Skeletal muscle tissue (tissue), 4 donors: ENCODE data around the gene TMEM217. TPM values are rescaled to one million over a fixed set of nuclear protein-coding genes. Genes with fewer than 3 reads are reported as not detected.
"Not testable (repeated sequence)": the region's sequence is repeated elsewhere in the genome, so short reads cannot be mapped to it uniquely, and the experiment has no call there.

Source experiments
- H3K27ac ChIP-seq: one replicate; pipeline ENCODE4 v1.7.0; 2013; ENCODE audit warnings: mild to moderate bottlenecking, low read depth, low read length, inconsistent platforms
- H3K27me3 ChIP-seq, 3 donors: one replicate each; pipeline ENCODE4 v1.7.0; 2013; ENCODE audit warnings: low read length in 3 of 3; ENCODE audit not compliant: control insufficient read depth in 3 of 3, insufficient read depth in 3 of 3
- H3K36me3 ChIP-seq, 3 donors: one replicate each; pipeline ENCODE4 v1.7.0; 2013; ENCODE audit warnings: low read length in 3 of 3; ENCODE audit not compliant: control insufficient read depth in 3 of 3, insufficient read depth in 3 of 3
- H3K4me1 ChIP-seq, 3 donors: one replicate each; pipeline ENCODE4 v1.7.0; 2013; ENCODE audit warnings: low read length in 3 of 3, mild to moderate bottlenecking in 3 of 3; ENCODE audit not compliant: control insufficient read depth in 3 of 3, insufficient read depth in 3 of 3
- H3K4me3 ChIP-seq, 3 donors: one replicate each; pipeline ENCODE4 v1.7.0; 2013; ENCODE audit warnings: low read length in 3 of 3
- H3K9ac ChIP-seq, 3 donors: one replicate each; pipeline ENCODE4 v1.7.0; 2013; ENCODE audit warnings: low read length in 3 of 3, mild to moderate bottlenecking in 3 of 3, moderate library complexity in 2 of 3, low read depth in 1 of 3
- H3K9me3 ChIP-seq, 3 donors: one replicate each; pipeline ENCODE4 v1.7.0; 2013; ENCODE audit warnings: low read length in 3 of 3; ENCODE audit not compliant: control insufficient read depth in 3 of 3
- total RNA-seq: library from RNA; depleted of rRNA; stranded (reverse); fragments of >200 nt; gene quantifications from one replicate; pipeline ENCODE4 v1.2.3, GENCODE V29; 2014
- donor health status: Osteomylitis.

TMEM217 gene
- total RNA-seq: under 0.01 TPM

GRCh38 chr6:37257634-37258404 is at the start of gene TMEM217, which contains the start of gene TBC1D22B:
TSS of gene TMEM217 (minus strand) at chr6:37258144. CDS start at chr6:37219030, 39,114 bp downstream.
TSS of gene TBC1D22B (plus strand) at chr6:37257772. CDS start at chr6:37257918, 146 bp downstream.
- H3K36me3 ChIP-seq: no peaks in the 10 kb centered on the region
- peak within 1 kb of the TSS; percentile 94 for H3K27ac ChIP-seq
- H3K4me3 ChIP-seq: peak within 1 kb of the TSS; percentile 92 to 96 (median 95)
- H3K9ac ChIP-seq: peak within 1 kb of the TSS; percentile 93 to 97 (median 97)
- no peaks in the 10 kb centered on the region for H3K9me3 ChIP-seq
- H3K4me1 ChIP-seq: peaks cover 7 to 17% (median 17%) of the 10 kb centered on the region in 3 donors
- no peaks in the 10 kb centered on the region for H3K27me3 ChIP-seq

GRCh38 chr6:37307484-37307883 is 49.5 kb upstream of the TMEM217 start:
- not testable (repeated sequence) for H3K4me3 ChIP-seq, H3K9me3 ChIP-seq, H3K4me1 ChIP-seq, H3K9ac ChIP-seq, H3K27ac ChIP-seq, H3K27me3 ChIP-seq
- H3K36me3 ChIP-seq: peaks cover 8 to 21% (median 13%) of the 10 kb centered on the region in 3 donors

- H3K9ac ChIP-seq: no peak overlapping the region
- H3K4me3 ChIP-seq: no peak overlapping the region
- peaks cover 8 to 20% (median 13%) of the 10 kb centered on the region in 3 donors for H3K36me3 ChIP-seq
- H3K4me1 ChIP-seq: peaks cover 0 to 7% (median 5%) of the 10 kb centered on the region in 3 donors
- H3K9me3 ChIP-seq: no peaks in the 10 kb centered on the region
- no peaks in the 10 kb centered on the region for H3K27me3 ChIP-seq
- H3K27ac ChIP-seq: no peak overlapping the region
These were observed 48.8 kb upstream of the TMEM217 start for GRCh38 chr6:37306624-37307222.

- H3K9me3 ChIP-seq: no peaks in the 10 kb centered on the region
- H3K4me1 ChIP-seq: peaks cover 0 to 7% (median 5%) of the 10 kb centered on the region in 3 donors
- no peak overlapping the region for H3K9ac ChIP-seq
- no peaks in the 10 kb centered on the region for H3K27me3 ChIP-seq
- no peak overlapping the region for H3K4me3 ChIP-seq
- H3K27ac ChIP-seq: no peak overlapping the region
- H3K36me3 ChIP-seq: peaks cover 8 to 24% (median 13%) of the 10 kb centered on the region in 3 donors
These were observed 48.0 kb upstream of the TMEM217 start for GRCh38 chr6:37305841-37306425.

- peaks cover 8 to 24% (median 13%) of the 10 kb centered on the region in 3 donors for H3K36me3 ChIP-seq
- peaks cover 0 to 7% (median 5%) of the 10 kb centered on the region in 3 donors for H3K4me1 ChIP-seq
- H3K9ac ChIP-seq: no peak overlapping the region
- no peaks in the 10 kb centered on the region for H3K9me3 ChIP-seq
- H3K27ac ChIP-seq: no peak overlapping the region
- H3K4me3 ChIP-seq: no peak overlapping the region
- no peaks in the 10 kb centered on the region for H3K27me3 ChIP-seq
These were observed 46.8 kb upstream of the TMEM217 start for GRCh38 chr6:37304766-37305165.

- no peak overlapping the region for H3K27ac ChIP-seq
- peaks cover 8 to 24% (median 13%) of the 10 kb centered on the region in 3 donors for H3K36me3 ChIP-seq
These were observed 46.1 kb upstream of the TMEM217 start for GRCh38 chr6:37303891-37304503.

GRCh38 chr6:37303091-37303660 is 45.2 kb upstream of the TMEM217 start:
- Histone ChIP-seq H3K27me3 (no peaks in the 10 kb centered on the region), H3K9ac (no peak overlapping the region), H3K4me1 (peaks cover 0 to 3% (median 2%) of the 10 kb centered on the region in 3 donors), H3K4me3 (no peak overlapping the region), H3K36me3 (peaks cover 8 to 27% (median 13%) of the 10 kb centered on the region in 3 donors), H3K9me3 (no peaks in the 10 kb centered on the region), H3K27ac (no peak overlapping the region)

More at GRCh38 chr6:37303891-37304503, 46.1 kb upstream of the TMEM217 start:
- no peak overlapping the region for H3K4me3 ChIP-seq
- H3K9me3 ChIP-seq: no peaks in the 10 kb centered on the region
- no peaks in the 10 kb centered on the region for H3K27me3 ChIP-seq
- no peak overlapping the region for H3K9ac ChIP-seq
- peaks cover 0 to 5% (median 5%) of the 10 kb centered on the region in 3 donors for H3K4me1 ChIP-seq

GRCh38 chr6:37302086-37302686 is 44.2 kb upstream of the TMEM217 start:
- Histone ChIP-seq H3K36me3 (peaks cover 8 to 31% (median 13%) of the 10 kb centered on the region in 3 donors), H3K9me3 (no peaks in the 10 kb centered on the region), H3K27ac (no peak overlapping the region), H3K9ac (no peak overlapping the region), H3K4me3 (no peak overlapping the region), H3K27me3 (no peaks in the 10 kb centered on the region), H3K4me1 (no peaks in the 10 kb centered on the region)

GRCh38 chr6:37299990-37300389 is 42.0 kb upstream of the TMEM217 start:
- peaks cover 4 to 28% (median 14%) of the 10 kb centered on the region in 3 donors for H3K36me3 ChIP-seq
- H3K9me3 ChIP-seq: no peaks in the 10 kb centered on the region
- H3K27me3 ChIP-seq: no peaks in the 10 kb centered on the region
- no peak overlapping the region for H3K4me3 ChIP-seq
- H3K27ac ChIP-seq: no peak overlapping the region
- no peaks in the 10 kb centered on the region for H3K4me1 ChIP-seq
- no peak overlapping the region for H3K9ac ChIP-seq
